ENCODE data around the gene ARL17A. TPM values are rescaled to one million over a fixed set of nuclear protein-coding genes. Genes with fewer than 3 reads are reported as not detected.
"Not testable (repeated sequence)": the region's sequence is repeated elsewhere in the genome, so short reads cannot be mapped to it uniquely, and the experiment has no call there.

The ARL17A gene
- total and polyA plus RNA-seq, 2 of the 4 experiments (the other 2 are of a cell fraction), result 1.4 to 7.9 TPM

DNA sequence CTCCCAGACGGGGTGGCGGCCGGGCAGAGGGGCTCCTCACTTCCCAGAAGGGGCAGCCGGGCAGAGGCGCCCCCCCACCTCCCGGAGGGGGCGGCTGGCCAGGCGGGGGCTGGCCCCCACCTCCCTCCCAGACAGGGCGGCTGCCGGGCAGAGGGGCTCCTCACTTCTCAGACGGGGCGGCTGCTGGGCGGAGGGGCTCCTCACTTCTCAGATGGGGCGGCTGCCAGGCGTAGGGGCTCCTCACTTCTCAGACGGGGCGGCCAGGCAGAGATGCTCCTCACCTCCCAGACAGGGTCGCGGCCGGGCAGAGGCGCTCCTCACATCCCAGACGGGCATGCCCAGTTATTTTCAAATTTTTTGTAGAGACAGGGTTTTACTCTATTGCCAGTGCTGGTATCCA lies 44.8 kb downstream of the ARL17A start:
- H3K23ac ChIP-seq (ENCODE audit: low read depth, low read length); ATAC-seq (ENCODE audit: low read depth); H4K8ac ChIP-seq (ENCODE audit: low read depth in 2 of 2, low read length in 2 of 2); H3K4ac ChIP-seq (ENCODE audit: low read depth, low read length); H2BK5ac ChIP-seq (ENCODE audit: low read depth, low read length, poor library complexity, severe bottlenecking); BruUV-seq (replicated peaks); H2AK5ac ChIP-seq (ENCODE audit: low read depth, low read length); H3K14ac ChIP-seq (replicated peaks; ENCODE audit: low read depth, low read length); H2AFZ ChIP-seq (replicated peaks; ENCODE audit: low read length, poor library complexity); H3K27me3 ChIP-seq (ENCODE audit: control insufficient read depth, insufficient read depth, low read length); H3K9me3 ChIP-seq (ENCODE audit: control insufficient read depth, insufficient read depth, low read length); POLR2A ChIA-PET (ENCODE audit: unreplicated experiment); H2AK9ac ChIP-seq (replicated peaks; ENCODE audit: low read depth, low read length, poor library complexity); H4K20me1 ChIP-seq (ENCODE audit: insufficient read depth, low read length); dilution Hi-C loops (cut with HindIII; ENCODE audit: low sequenced_read_pairs, unreplicated experiment); H3K79me1 ChIP-seq (ENCODE audit: low read depth in 1 of 2, low read length in 2 of 2); H3K27ac ChIP-seq (ENCODE audit: insufficient read depth, low read length); intact Hi-C loops (cut with micrococcal nuclease); H4K5ac ChIP-seq (ENCODE audit: low read depth, low read length); DNase-seq; in situ Hi-C loops (cut with MboI; ENCODE audit: low sequenced_read_pairs); H3K36me3 ChIP-seq (ENCODE audit: control insufficient read depth, insufficient read depth, low read length); H3K56ac ChIP-seq (ENCODE audit: extremely low read depth, insufficient read depth, low read length); CTCF ChIA-PET; H3K9me1 ChIP-seq (ENCODE audit: insufficient read depth, low read length); H3K9ac ChIP-seq (ENCODE audit: low read depth, low read length); H3K4me2 ChIP-seq (ENCODE audit: low read depth, low read length); H3K4me1 ChIP-seq (ENCODE audit: control insufficient read depth, insufficient read depth, low read length); H2BK15ac ChIP-seq (ENCODE audit: low read depth, low read length); H2BK20ac ChIP-seq (ENCODE audit: low read depth, low read length); H3K4me3 ChIP-seq (ENCODE audit: insufficient read depth, low read depth, low read length); H3K18ac ChIP-seq (ENCODE audit: low read depth, low read length); H2BK120ac ChIP-seq (ENCODE audit: low read depth, low read length); H4K91ac ChIP-seq (ENCODE audit: insufficient read depth, low read depth, low read length): not testable (repeated sequence)
- WGBS, 2 experiments (ENCODE audit: extremely low coverage in 2 of 2, insufficient read length in 1 of 2), result 100% methylated on average over 4 of the region's 22 CpGs; no CpG with 5 or more reads in 1 of the 2 experiments

DNA sequence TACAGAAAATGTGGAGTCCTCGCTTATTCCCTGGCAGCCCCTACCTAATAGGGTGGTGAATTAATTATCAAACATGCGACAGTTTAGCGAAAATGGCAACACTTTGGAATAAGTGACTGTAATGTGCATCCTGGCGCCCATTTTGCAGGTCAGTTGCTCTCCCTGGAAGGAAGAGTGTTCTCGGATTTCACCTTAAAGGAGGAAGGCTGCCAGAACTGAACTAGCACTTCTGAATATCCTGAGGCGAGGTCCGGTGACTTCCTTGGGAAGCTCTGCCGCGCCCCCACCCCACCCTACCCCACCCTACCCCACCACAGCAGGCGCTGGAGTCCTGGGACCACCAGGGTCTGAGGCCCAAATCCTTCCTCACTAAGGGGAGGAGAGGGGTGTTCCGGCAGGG lies 67.3 kb downstream of the ARL17A start, which contains the start of gene LRRC37A2:
LRRC37A2 (plus strand) TSS at position 301 of the 400 bp plus-strand sequence. CDS start 245 bp downstream, outside the sequence.
- H3K4ac ChIP-seq (ENCODE audit: low read depth, low read length); H2AFZ ChIP-seq (replicated peaks; ENCODE audit: low read length, poor library complexity); H3K14ac ChIP-seq (replicated peaks; ENCODE audit: low read depth, low read length); BruUV-seq (replicated peaks); H3K4me3 ChIP-seq (ENCODE audit: insufficient read depth, low read depth, low read length); CTCF ChIA-PET; H3K18ac ChIP-seq (ENCODE audit: low read depth, low read length); H3K27me3 ChIP-seq (ENCODE audit: control insufficient read depth, insufficient read depth, low read length); DNase-seq; H2BK15ac ChIP-seq (ENCODE audit: low read depth, low read length); H3K4me2 ChIP-seq (ENCODE audit: low read depth, low read length); H4K8ac ChIP-seq (ENCODE audit: low read depth in 2 of 2, low read length in 2 of 2); H3K79me1 ChIP-seq (ENCODE audit: low read depth in 1 of 2, low read length in 2 of 2); H3K4me1 ChIP-seq (ENCODE audit: control insufficient read depth, insufficient read depth, low read length); ATAC-seq (ENCODE audit: low read depth); POLR2A ChIA-PET (ENCODE audit: unreplicated experiment); in situ Hi-C loops (cut with MboI; ENCODE audit: low sequenced_read_pairs); H4K5ac ChIP-seq (ENCODE audit: low read depth, low read length); H3K27ac ChIP-seq (ENCODE audit: insufficient read depth, low read length); H2BK20ac ChIP-seq (ENCODE audit: low read depth, low read length); H4K91ac ChIP-seq (ENCODE audit: insufficient read depth, low read depth, low read length); H3K56ac ChIP-seq (ENCODE audit: extremely low read depth, insufficient read depth, low read length); H3K36me3 ChIP-seq (ENCODE audit: control insufficient read depth, insufficient read depth, low read length); H2BK5ac ChIP-seq (ENCODE audit: low read depth, low read length, poor library complexity, severe bottlenecking); H3K23ac ChIP-seq (ENCODE audit: low read depth, low read length); intact Hi-C loops (cut with micrococcal nuclease); H4K20me1 ChIP-seq (ENCODE audit: insufficient read depth, low read length); H3K9me1 ChIP-seq (ENCODE audit: insufficient read depth, low read length); H2BK120ac ChIP-seq (ENCODE audit: low read depth, low read length); H2AK9ac ChIP-seq (replicated peaks; ENCODE audit: low read depth, low read length, poor library complexity); dilution Hi-C loops (cut with HindIII; ENCODE audit: low sequenced_read_pairs, unreplicated experiment); H3K9ac ChIP-seq (ENCODE audit: low read depth, low read length); H2AK5ac ChIP-seq (ENCODE audit: low read depth, low read length); H3K9me3 ChIP-seq (ENCODE audit: control insufficient read depth, insufficient read depth, low read length): not testable (repeated sequence)
- no CpG with 5 or more reads among the region's 11 CpGs for WGBS, 2 experiments (ENCODE audit: extremely low coverage in 2 of 2, insufficient read length in 1 of 2)

All from IMR-90 (cell line).